Natural killer cell (primary cell): ENCODE data around the gene ZNF383. TPM values are rescaled to one million over a fixed set of nuclear protein-coding genes. Genes with fewer than 3 reads are reported as not detected.
"Not testable (repeated sequence)": the region's sequence is repeated elsewhere in the genome, so short reads cannot be mapped to it uniquely, and the experiment has no call there.

Source experiments
- ATAC-seq, 3 donors: fragments of 150-1000 bp in 2 of 3; fragments of 200-7000 bp in 1 of 3; cut with Tn5 transposase; 1 replicate in 1 of 3; 2 replicates in 2 of 3; pipeline ENCODE4 v1.10.0; 2021; ENCODE audit warnings: mild to moderate bottlenecking in 2 of 3, moderate library complexity in 2 of 3
- DNase-seq, 2 donors: peaks; one replicate each; pipeline versions ENCODE4 v3.0.0 to v3.0.0-alpha.2; 2013 to 2021; ENCODE audit warnings: mixed read lengths in 1 of 2
- H3K27ac ChIP-seq: one replicate; pipeline ENCODE4 v1.5.1; 2013; ENCODE audit warnings: mild to moderate bottlenecking, low read length
- H3K27me3 ChIP-seq: one replicate; pipeline ENCODE4 v1.6.1; 2013; ENCODE audit warnings: low read length; ENCODE audit not compliant: control insufficient read depth, insufficient read depth
- H3K36me3 ChIP-seq: one replicate; pipeline ENCODE4 v1.6.1; 2013; ENCODE audit warnings: low read length; ENCODE audit not compliant: control insufficient read depth, insufficient read depth
- H3K4me1 ChIP-seq: one replicate; pipeline ENCODE4 v1.6.1; 2013; ENCODE audit warnings: low read length; ENCODE audit not compliant: control insufficient read depth, insufficient read depth
- H3K4me3 ChIP-seq: one replicate; pipeline ENCODE4 v1.5.1; 2013; ENCODE audit warnings: low read length
- H3K9me3 ChIP-seq: one replicate; pipeline ENCODE4 v1.6.1; 2013; ENCODE audit warnings: low read length; ENCODE audit not compliant: control insufficient read depth, insufficient read depth
- H3K27ac Mint-ChIP-seq, 2 donors: one replicate each; pipeline ENCODE4 v1.8.0; 2022; ENCODE audit warnings: mild to moderate bottlenecking in 2 of 2, mixed read lengths in 2 of 2, moderate library complexity in 1 of 2
- H3K27me3 Mint-ChIP-seq, 2 donors: one replicate each; pipeline ENCODE4 v1.8.0; 2022; ENCODE audit warnings: low read depth in 2 of 2, mixed read lengths in 2 of 2
- H3K36me3 Mint-ChIP-seq: one replicate; pipeline ENCODE4 v1.8.0; 2022; ENCODE audit warnings: mixed read lengths
- H3K4me1 Mint-ChIP-seq, 2 donors: one replicate each; pipeline ENCODE4 v1.8.0; 2022; ENCODE audit warnings: mixed read lengths in 2 of 2
- H3K4me3 Mint-ChIP-seq: one replicate; pipeline ENCODE4 v1.8.0; 2022; ENCODE audit warnings: mild to moderate bottlenecking, moderate library complexity, mixed read lengths
- H3K9me3 Mint-ChIP-seq, 2 donors: one replicate each; pipeline ENCODE4 v1.8.0; 2022; ENCODE audit warnings: mixed read lengths in 2 of 2
- WGBS: methylation state at CpG from one replicate; pipeline ENCODE4 v1.1.7; 2013; ENCODE audit warnings: missing lambda C conversion rate; ENCODE audit not compliant: insufficient coverage; 5-methylcytosine and 5-hydroxymethylcytosine counted together
- intact Hi-C: fragments of 100-400 bp; cut with micrococcal nuclease; formaldehyde crosslinking; loops from one replicate; pipeline ENCODE4 v1.14.2; 2022
- total RNA-seq, 4 donors: library from RNA; stranded (reverse); fragments of 120-200 nt in 1 of 4; gene quantifications; one replicate each; pipeline versions ENCODE4 v1.2.3 to v1.2.4, GENCODE V29; 2013 to 2022
- TF ChIP-seq, protein P1 (sequence below): fragments of 200-600 bp; IDR thresholded peaks from one replicate; pipeline ENCODE4 v1.8.0; 2022; ENCODE audit warnings: antibody characterized with exemption

ZNF383 gene
- total RNA-seq, 3 donors from 2014 or later (not counting 1 experiment from before 2014, with no cell fraction given), result 21.6 to 27.1 (median 26.4) TPM

- ATAC-seq, result peak; percentile 88 to 97 (median 97)
- peaks cover 7 to 10% of the 10 kb centered on the region in 2 donors for H3K4me1 Mint-ChIP-seq
- Histone ChIP-seq H3K4me3 (peak overlapping the region; percentile 54), H3K9me3 (peaks cover 59% of the 10 kb centered on the region), H3K27me3 (no peaks in the 10 kb centered on the region), H3K4me1 (peaks cover 14% of the 10 kb centered on the region), H3K27ac (peak overlapping the region; percentile 34), H3K36me3 (no peaks in the 10 kb centered on the region)
- TF ChIP-seq, protein P1, sequence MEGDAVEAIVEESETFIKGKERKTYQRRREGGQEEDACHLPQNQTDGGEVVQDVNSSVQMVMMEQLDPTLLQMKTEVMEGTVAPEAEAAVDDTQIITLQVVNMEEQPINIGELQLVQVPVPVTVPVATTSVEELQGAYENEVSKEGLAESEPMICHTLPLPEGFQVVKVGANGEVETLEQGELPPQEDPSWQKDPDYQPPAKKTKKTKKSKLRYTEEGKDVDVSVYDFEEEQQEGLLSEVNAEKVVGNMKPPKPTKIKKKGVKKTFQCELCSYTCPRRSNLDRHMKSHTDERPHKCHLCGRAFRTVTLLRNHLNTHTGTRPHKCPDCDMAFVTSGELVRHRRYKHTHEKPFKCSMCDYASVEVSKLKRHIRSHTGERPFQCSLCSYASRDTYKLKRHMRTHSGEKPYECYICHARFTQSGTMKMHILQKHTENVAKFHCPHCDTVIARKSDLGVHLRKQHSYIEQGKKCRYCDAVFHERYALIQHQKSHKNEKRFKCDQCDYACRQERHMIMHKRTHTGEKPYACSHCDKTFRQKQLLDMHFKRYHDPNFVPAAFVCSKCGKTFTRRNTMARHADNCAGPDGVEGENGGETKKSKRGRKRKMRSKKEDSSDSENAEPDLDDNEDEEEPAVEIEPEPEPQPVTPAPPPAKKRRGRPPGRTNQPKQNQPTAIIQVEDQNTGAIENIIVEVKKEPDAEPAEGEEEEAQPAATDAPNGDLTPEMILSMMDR, result no peak
- H3K9me3 Mint-ChIP-seq, result peaks cover 13 to 16% of the 10 kb centered on the region in 2 donors
- H3K27me3 Mint-ChIP-seq, result no peaks in the 10 kb centered on the region
- H3K27ac Mint-ChIP-seq, result peak overlapping the region in 1 of 2 donors; percentile 70
- 9% methylated on average over 39 of the region's 39 CpGs for WGBS
- intact Hi-C loops, result loop anchor here (1.0 kb wide), 1 partner anchor 41 kb away; the partner anchor contains the start of gene ZNF585B
- peak overlapping the region; percentile 88 for H3K4me3 Mint-ChIP-seq
- peak; percentile 50 to 68 for DNase-seq
- H3K36me3 Mint-ChIP-seq, result peaks cover 42% of the 10 kb centered on the region
Observed at GRCh38 chr19:37251308-37252229, 33.6 kb downstream of the ZNF383 start.

DNA sequence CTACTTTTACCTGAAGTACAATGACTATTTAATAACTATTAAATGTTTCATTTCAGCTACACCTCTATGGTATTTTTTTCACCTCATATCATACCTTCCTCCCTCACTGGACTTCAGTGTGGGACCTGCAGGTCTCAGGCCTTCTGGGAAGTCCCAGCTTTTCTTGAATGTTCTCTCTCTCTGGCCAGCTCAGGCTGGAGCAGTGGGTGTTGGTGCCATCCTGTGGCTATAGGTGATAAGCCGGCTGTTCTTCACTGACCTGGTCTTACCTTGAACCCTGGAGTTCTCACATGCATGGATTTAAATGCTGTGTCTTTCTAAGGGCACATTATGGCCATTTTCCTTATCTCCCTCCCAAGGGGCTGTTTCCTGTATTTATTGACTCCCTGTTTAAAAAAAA lies 45.0 kb downstream of the ZNF383 start:
- intact Hi-C loops, H3K36me3 Mint-ChIP-seq, H3K36me3 ChIP-seq, H3K27ac Mint-ChIP-seq, H3K27me3 ChIP-seq, H3K9me3 ChIP-seq, ATAC-seq, H3K4me3 ChIP-seq, H3K4me3 Mint-ChIP-seq, DNase-seq, H3K4me1 Mint-ChIP-seq, H3K27me3 Mint-ChIP-seq, H3K27ac ChIP-seq, H3K4me1 ChIP-seq: not testable (repeated sequence)
- H3K9me3 Mint-ChIP-seq, result peaks cover 7 to 14% of the 10 kb centered on the region in 2 donors
- no CpG with 5 or more reads among the region's 1 CpG for WGBS

- H3K27me3 Mint-ChIP-seq, H3K9me3 ChIP-seq, H3K36me3 ChIP-seq, H3K36me3 Mint-ChIP-seq, intact Hi-C loops, H3K4me1 Mint-ChIP-seq, H3K9me3 Mint-ChIP-seq, ATAC-seq, H3K4me1 ChIP-seq, H3K27ac Mint-ChIP-seq, H3K27me3 ChIP-seq, H3K4me3 ChIP-seq, H3K27ac ChIP-seq, DNase-seq, H3K4me3 Mint-ChIP-seq: not testable (repeated sequence)
- WGBS, result 95% methylated on average over 6 of the region's 12 CpGs
Observed at GRCh38 chr19:37267005-37267404, 49.0 kb downstream of the ZNF383 start.

DNA sequence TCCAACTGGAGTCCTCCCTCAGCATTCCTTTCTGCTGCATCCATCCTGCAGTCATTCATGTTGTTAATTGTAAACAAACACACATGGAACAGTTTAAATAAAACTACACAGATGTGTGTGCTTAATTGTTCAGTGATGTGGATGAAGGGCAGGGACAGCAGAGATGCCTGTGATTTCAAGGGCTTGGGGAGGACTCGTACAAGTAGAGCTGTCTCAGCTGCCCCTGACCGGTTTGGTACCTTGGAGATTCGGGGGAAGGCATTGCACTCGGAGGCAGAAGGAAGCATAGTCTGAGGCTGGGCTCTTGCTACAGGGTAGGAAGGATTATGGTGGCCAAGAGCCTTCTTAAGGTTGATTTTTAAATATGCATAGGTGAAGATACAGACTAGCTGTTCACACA lies 49.7 kb downstream of the ZNF383 start:
- H3K27ac Mint-ChIP-seq, H3K36me3 Mint-ChIP-seq, H3K9me3 Mint-ChIP-seq: not testable (repeated sequence)

DNA sequence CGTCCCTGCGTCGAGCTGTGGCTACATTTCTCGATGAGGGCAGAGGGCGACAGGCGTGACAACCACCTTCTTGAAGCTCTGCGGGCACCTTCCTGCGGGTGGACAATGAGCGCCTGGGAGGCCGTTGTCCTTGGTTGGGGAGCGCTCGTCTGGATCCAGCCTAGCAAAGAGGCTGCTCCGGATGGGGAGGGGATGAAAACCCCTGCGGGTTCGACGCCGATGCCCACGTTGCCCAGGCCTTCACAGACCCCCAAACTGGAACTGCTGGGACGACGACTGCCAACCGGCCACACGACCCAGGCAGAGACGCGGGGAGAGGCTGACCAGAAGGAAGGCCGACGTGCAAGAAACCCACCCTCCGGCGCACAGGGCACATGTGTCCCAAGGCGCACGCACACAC lies 62.6 kb downstream of the ZNF383 start:
- DNase-seq, H3K4me3 Mint-ChIP-seq, H3K9me3 ChIP-seq, H3K9me3 Mint-ChIP-seq, H3K27me3 ChIP-seq, H3K27me3 Mint-ChIP-seq, H3K4me3 ChIP-seq, H3K4me1 ChIP-seq, H3K4me1 Mint-ChIP-seq, H3K36me3 Mint-ChIP-seq, H3K36me3 ChIP-seq, H3K27ac ChIP-seq, intact Hi-C loops, H3K27ac Mint-ChIP-seq, ATAC-seq: not testable (repeated sequence)
- 94% methylated on average over 16 of the region's 30 CpGs for WGBS

More for the DNA sequence above, 49.7 kb downstream of the ZNF383 start:
- DNase-seq, H3K27ac ChIP-seq, intact Hi-C loops, H3K9me3 ChIP-seq, ATAC-seq, H3K36me3 ChIP-seq, H3K27me3 Mint-ChIP-seq, H3K4me1 Mint-ChIP-seq, H3K4me1 ChIP-seq, H3K27me3 ChIP-seq, H3K4me3 ChIP-seq: not testable (repeated sequence)
- WGBS, result 93% methylated on average over 4 of the region's 4 CpGs
- H3K4me3 Mint-ChIP-seq, result peak overlapping the region; percentile 60

DNA sequence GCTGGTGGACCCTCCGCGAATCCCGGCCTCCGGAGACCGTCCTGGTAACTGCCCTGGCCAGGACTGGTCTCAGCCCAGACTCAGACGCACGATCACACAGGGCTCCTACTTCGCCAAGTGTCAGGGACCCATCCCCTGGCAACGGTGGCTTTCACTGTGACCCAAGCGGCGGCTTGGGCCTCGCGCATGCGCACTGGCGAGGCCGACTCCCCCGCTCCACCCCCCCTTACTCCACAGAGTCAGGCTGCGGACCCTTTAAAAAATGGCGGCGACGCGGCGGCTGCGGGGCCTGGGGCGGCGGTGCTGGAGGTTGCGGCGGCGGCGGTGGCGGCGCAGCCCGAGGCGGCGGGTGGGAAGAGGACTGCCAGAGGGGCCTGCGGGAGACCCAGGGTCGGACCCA lies 66.0 kb downstream of the ZNF383 start:
- H3K4me3 Mint-ChIP-seq, H3K36me3 Mint-ChIP-seq, intact Hi-C loops, H3K27ac ChIP-seq, H3K36me3 ChIP-seq, H3K27me3 ChIP-seq, H3K27ac Mint-ChIP-seq, H3K27me3 Mint-ChIP-seq, H3K4me1 ChIP-seq, ATAC-seq, H3K9me3 ChIP-seq, H3K4me1 Mint-ChIP-seq, H3K4me3 ChIP-seq, DNase-seq, H3K9me3 Mint-ChIP-seq: not testable (repeated sequence)
- no CpG with 5 or more reads among the region's 37 CpGs for WGBS

DNA sequence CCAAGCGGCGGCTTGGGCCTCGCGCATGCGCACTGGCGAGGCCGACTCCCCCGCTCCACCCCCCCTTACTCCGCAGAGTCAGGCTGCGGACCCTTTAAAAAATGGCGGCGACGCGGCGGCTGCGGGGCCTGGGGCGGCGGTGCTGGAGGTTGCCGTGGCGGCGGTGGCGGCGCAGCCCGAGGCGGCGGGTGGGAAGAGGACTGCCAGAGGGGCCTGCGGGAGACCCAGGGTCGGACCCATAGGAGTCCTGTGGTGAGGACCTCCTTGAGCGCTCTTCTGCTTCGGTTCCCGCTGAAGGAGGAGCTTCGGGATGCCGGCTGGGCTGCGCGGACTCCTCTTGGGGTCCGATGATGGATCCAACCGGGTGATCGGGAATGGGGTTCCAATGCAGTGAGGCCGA lies 71.2 kb downstream of the ZNF383 start:
- H3K4me3 ChIP-seq, H3K9me3 Mint-ChIP-seq, H3K4me3 Mint-ChIP-seq, H3K27ac ChIP-seq, H3K36me3 Mint-ChIP-seq, H3K9me3 ChIP-seq, H3K4me1 Mint-ChIP-seq, H3K36me3 ChIP-seq, DNase-seq, intact Hi-C loops, H3K27ac Mint-ChIP-seq, ATAC-seq, H3K27me3 ChIP-seq, H3K4me1 ChIP-seq, H3K27me3 Mint-ChIP-seq: not testable (repeated sequence)
- 96% methylated on average over 25 of the region's 39 CpGs for WGBS
